AG09319 (cell line): ENCODE data around the gene ZNF236.

ENCODE experiments used
- DNase-seq: peaks from one replicate; pipeline ENCODE4 v3.0.0-alpha.2; 2010; ENCODE audit warnings: low read depth; ENCODE audit errors: extremely low read depth
- CTCF ChIP-seq: IDR thresholded peaks from 2 replicates; pipeline ENCODE4 v1.5.1; 2011; ENCODE audit warnings: low read depth, mild to moderate bottlenecking, inconsistent platforms, low read length, moderate library complexity

Gene ZNF236

GRCh38 chr18:76948345-76948744 lies 126.0 kb downstream of the ZNF236 start:
- no peak for TF ChIP-seq CTCF
- no peak for DNase-seq

DNA sequence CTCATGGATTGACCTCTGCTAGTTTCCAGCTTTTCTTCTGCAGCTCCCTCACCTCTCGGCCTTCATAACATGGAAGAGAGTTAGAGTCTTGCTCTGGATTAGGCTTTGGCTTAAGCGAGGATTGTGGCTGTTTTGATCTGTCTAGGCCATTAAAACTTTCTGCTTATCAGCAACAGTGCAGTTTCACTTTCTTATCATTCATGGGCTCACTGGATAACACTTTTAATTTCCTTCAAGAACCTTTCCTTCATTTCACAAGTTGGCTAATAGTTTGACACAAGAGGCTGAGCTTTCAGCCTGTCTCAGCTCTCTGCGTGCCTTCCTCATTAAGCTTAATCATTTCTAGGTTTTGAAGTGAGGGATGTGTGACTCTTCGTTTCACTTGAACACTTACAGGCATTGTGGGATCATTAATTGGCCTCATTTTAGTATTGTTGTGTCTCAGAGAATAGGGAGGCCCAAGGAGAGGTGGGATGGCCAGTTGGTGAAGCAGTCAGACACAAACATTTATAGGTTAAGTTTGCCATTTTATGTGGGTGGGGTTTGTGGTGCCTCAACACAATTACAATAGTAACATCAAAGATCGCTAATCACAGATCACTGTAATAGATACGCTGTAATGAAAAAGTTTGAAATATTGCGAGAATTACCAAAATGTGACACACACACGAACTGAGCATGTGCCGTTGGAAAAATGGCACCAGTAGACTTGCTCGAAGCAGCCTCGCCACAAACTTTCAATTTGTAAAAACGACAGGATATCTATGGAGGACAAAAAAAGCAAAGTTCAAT lies 129.3 kb downstream of the ZNF236 start:
- TF ChIP-seq CTCF = no peak
- no peak for DNase-seq

DNA sequence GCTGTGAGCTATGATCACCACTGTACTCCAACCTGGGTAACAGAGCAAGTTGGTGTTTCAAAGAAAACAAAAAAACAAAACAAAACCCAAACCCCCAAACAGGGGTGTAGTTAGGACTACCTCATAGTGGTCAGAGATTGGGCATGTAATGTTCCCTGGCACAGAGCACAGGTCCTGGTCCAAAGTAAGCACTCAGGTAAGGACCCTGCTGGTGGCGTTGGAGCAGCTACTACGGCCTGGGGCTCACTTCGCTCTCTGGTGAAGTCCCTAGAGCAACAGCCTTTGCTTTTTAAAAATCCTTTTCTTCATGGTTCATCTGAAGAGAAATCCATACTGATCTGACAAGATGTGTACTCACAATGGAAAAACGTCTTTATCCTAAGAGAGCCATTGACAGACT lies 130.4 kb downstream of the ZNF236 start:
- no peak for TF ChIP-seq CTCF
- no peak for DNase-seq

GRCh38 chr18:76953156-76953555 lies 130.8 kb downstream of the ZNF236 start:
- TF ChIP-seq CTCF = no peak
- no peak for DNase-seq

DNA sequence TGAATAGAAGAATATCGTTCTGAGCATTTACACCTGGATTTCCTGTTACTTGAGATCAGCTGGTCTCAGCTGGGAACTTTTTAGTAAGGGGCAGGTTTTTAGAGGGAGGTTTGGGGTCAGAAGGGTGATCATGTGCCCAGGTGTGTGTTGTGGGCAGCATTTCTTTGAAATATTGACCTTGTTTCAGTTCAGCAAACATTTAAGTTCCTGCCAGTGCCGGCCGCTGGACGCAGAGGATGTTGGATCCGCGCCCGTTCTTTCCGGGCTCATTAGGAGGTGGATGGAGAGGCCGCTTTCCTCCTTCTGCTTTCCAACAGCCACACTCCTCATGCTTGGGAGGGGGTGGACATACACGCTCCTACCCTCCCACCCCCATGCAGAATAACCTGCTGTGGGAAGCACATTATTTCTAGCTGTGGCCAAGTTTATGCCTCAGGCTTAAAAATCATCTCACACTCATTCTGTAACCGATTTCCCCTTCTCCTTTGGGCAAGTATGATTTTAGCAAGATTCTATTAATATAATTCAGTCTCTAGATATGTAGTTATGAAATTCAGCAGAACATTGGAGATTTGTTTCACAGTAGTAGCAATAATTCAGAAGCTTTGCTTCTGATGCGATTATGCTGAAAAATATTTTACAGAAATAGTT lies 131.4 kb downstream of the ZNF236 start:
- TF ChIP-seq CTCF = no peak
- DNase-seq = no peak

- no peak for DNase-seq
- no peak for TF ChIP-seq CTCF
Measured at GRCh38 chr18:76955524-76956170, 133.3 kb downstream of the ZNF236 start.

DNA sequence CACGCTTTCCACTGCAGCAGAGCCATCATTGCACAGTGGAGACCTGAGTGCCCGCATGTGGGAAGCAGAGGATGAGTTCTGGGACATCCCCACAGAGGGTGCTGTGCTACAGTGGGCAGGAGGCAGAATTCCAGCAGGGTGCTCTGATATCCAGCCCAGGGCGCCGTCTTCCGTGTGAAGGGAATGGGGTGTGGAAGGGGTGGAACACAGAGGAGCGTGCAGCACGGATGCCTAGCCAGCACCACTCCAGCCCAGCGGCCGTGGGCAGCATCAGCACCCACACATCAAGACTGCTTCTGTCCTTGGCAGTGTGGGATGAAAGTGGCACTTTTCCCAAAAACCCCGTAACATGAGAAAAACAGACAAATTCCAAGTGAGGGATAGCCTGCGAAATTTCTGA lies 134.3 kb downstream of the ZNF236 start:
- no peak for DNase-seq
- no peak for TF ChIP-seq CTCF
